Pancreas (tissue), 10 donors: ENCODE measurements around the gene CAMKMT. TPM values are rescaled to one million over a fixed set of nuclear protein-coding genes. Genes with fewer than 3 reads are reported as not detected.

ENCODE experiments used
- ATAC-seq, 4 donors: fragments of 200-7000 bp; cut with Tn5 transposase; one replicate each; pipeline versions ENCODE4 v1.8.0 to v1.9.1; 2020; ENCODE audit warnings: mild to moderate bottlenecking in 4 of 4, moderate library complexity in 4 of 4
- DNase-seq, 6 donors: peaks; one replicate each; pipeline ENCODE4 v3.0.0-alpha.2; 2020
- FAIRE-seq: peaks from 2 replicates; lab custom pipeline; 2012; peaks lifted over from hg19 to GRCh38; lab: Jason Lieb, UNC
- H3K27ac ChIP-seq, 4 donors: fragments of 200-600 bp; sonication (generic); 1 replicate in 3 of 4; 2 replicates in 1 of 4; pipeline versions ENCODE4 v1.5.0 to v1.8.0; 2020
- H3K27me3 ChIP-seq, 4 donors: fragments of 200-600 bp; one replicate each; pipeline ENCODE4 v1.8.0; 2021
- H3K36me3 ChIP-seq, 3 donors: fragments of 200-600 bp; sonication (generic) in 1 of 3; one replicate each; pipeline versions ENCODE4 v1.5.0 to v1.8.0; 2020 to 2021
- H3K4me1 ChIP-seq, 3 donors: fragments of 200-600 bp; one replicate each; pipeline ENCODE4 v1.8.0; 2021
- H3K4me3 ChIP-seq, 4 donors: fragments of 200-600 bp; sonication (generic) in 2 of 4; one replicate each; pipeline versions ENCODE4 v1.5.0 to v1.8.0; 2020 to 2021
- H3K9me3 ChIP-seq, 4 donors: fragments of 200-600 bp; one replicate each; pipeline ENCODE4 v1.8.0; 2021
- CTCF ChIP-seq, 4 donors: fragments of 200-600 bp; sonication (generic) in 3 of 4; IDR thresholded peaks; one replicate each; pipeline versions ENCODE4 v1.5.0 to v1.8.0; 2021; ENCODE audit warnings: antibody characterized with exemption in 4 of 4
- WGBS, 2 donors: extraction: QIAGEN DNeasy Blood & Tissue Kit; methylation state at CpG; one replicate each; pipeline ENCODE4 v1.1.7; 2013; 5-methylcytosine and 5-hydroxymethylcytosine counted together
- intact Hi-C, 3 donors: fragments of 100-400 bp; cut with DNase I; formaldehyde crosslinking; loops; one replicate each; pipeline versions ENCODE4 v1.11.1 to v1.14.2; 2022
- polyA plus RNA-seq, 2 donors: library from polyadenylated mRNA; stranded (reverse); fragments of 200-250 nt; gene quantifications; one replicate each; pipeline ENCODE4 v1.2.3, GENCODE V29; 2013
- total RNA-seq, 6 donors: library from RNA; stranded (reverse); fragmentation: NEBNext Ultra II Directional in 4 of 6; extraction: Animal tissue kit (Norgen Biotek cat#: 25700) in 4 of 6; gene quantifications; one replicate each; pipeline versions ENCODE4 v1.2.1 to v1.2.4, GENCODE V29; 2021 to 2023
- donor health status: healthy with polysubstance abuse.
- donor health status: DM: no; HTN: no; CAD: no; lungs with moderate emphysema.
- donor health status: DM: no; HTN: no; CAD: no.
- donor health status: control.
- donor health status: control.
- donor health status: Bipolar disorder and iron deficiency.
- donor health status: DM: yes; HTN: yes; CAD: no.
- donor health status: DM: no; HTN: no; CAD: no.
- donor health status: DM: no; HTN: no; CAD: no.
- donor health status: DM: yes; HTN: yes; CAD: no.

The CAMKMT gene
- total and polyA plus RNA-seq, 8 donors = 4.6 to 11.9 (median 8.3) TPM

DNA sequence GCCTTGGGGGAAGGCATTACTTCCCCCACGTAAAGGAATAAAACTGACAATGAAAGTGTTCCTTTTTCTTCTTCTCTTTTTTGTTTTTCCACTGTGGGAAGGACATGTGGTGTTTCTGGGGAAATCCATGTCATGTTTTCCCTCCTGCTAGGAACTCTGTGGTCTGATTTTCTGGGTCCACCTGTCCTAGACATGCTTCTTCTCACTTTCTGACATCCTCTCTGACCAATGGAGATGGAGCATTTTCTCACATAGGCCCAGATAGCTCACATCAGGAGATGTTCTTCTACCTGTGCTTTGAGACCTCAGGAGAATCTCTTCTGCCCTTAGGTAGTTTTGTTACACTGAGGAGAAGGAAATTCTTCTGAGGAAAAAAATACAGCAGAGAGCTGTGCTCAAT, 327.8 kb downstream of the CAMKMT start:
- no peaks in the 10 kb centered on the region for H3K36me3 ChIP-seq
- ATAC-seq (no peak), FAIRE-seq (no peak), DNase-seq (no peak)
- intact Hi-C loops = no loop called here
- no peak overlapping the region for H3K27ac ChIP-seq
- 91 to 100% methylated on average over 1 of the region's 1 CpG for WGBS, 2 donors
- H3K9me3 ChIP-seq = no peaks in the 10 kb centered on the region
- no peak for TF ChIP-seq CTCF (IDR thresholded peaks at IDR 0.05)
- no peaks in the 10 kb centered on the region for H3K4me1 ChIP-seq
- H3K27me3 ChIP-seq = no peaks in the 10 kb centered on the region
- no peak overlapping the region for H3K4me3 ChIP-seq

- DNase-seq (no peak), FAIRE-seq (no peak), ATAC-seq (no peak)
- no peaks in the 10 kb centered on the region for H3K9me3 ChIP-seq
- no peak for TF ChIP-seq CTCF (IDR thresholded peaks at IDR 0.05)
- WGBS, 2 donors = 92 to 97% methylated on average over 10 of the region's 10 CpGs
- no peaks in the 10 kb centered on the region for H3K4me1 ChIP-seq
- H3K27ac ChIP-seq = no peak overlapping the region
- no peaks in the 10 kb centered on the region for H3K36me3 ChIP-seq
- no peaks in the 10 kb centered on the region for H3K27me3 ChIP-seq
- intact Hi-C loops = no loop called here
- no peak overlapping the region for H3K4me3 ChIP-seq
Observed at GRCh38 chr2:44691174-44691785, 329.5 kb downstream of the CAMKMT start.

GRCh38 chr2:44692821-44693220, 331.1 kb downstream of the CAMKMT start:
- intact Hi-C loops = no loop called here
- Histone ChIP-seq H3K9me3 (no peaks in the 10 kb centered on the region), H3K27ac (no peak overlapping the region), H3K36me3 (no peaks in the 10 kb centered on the region), H3K27me3 (no peaks in the 10 kb centered on the region), H3K4me3 (no peak overlapping the region), H3K4me1 (no peaks in the 10 kb centered on the region)
- ATAC-seq (no peak), FAIRE-seq (no peak), DNase-seq (no peak)
- WGBS, 2 donors = 94 to 95% methylated on average over 4 of the region's 4 CpGs
- no peak for TF ChIP-seq CTCF (IDR thresholded peaks at IDR 0.05)

- no peak for TF ChIP-seq CTCF (IDR thresholded peaks at IDR 0.05)
- H3K9me3 ChIP-seq = no peaks in the 10 kb centered on the region
- ATAC-seq (no peak), FAIRE-seq (no peak), DNase-seq (no peak)
- no peaks in the 10 kb centered on the region for H3K27me3 ChIP-seq
- no peak overlapping the region for H3K27ac ChIP-seq
- H3K4me1 ChIP-seq = no peaks in the 10 kb centered on the region
- no peak overlapping the region for H3K4me3 ChIP-seq
- 88 to 94% methylated on average over 5 of the region's 5 CpGs for WGBS, 2 donors
- intact Hi-C loops = no loop called here
- no peaks in the 10 kb centered on the region for H3K36me3 ChIP-seq
Observed at GRCh38 chr2:44700824-44701223, 339.1 kb downstream of the CAMKMT start.

DNA sequence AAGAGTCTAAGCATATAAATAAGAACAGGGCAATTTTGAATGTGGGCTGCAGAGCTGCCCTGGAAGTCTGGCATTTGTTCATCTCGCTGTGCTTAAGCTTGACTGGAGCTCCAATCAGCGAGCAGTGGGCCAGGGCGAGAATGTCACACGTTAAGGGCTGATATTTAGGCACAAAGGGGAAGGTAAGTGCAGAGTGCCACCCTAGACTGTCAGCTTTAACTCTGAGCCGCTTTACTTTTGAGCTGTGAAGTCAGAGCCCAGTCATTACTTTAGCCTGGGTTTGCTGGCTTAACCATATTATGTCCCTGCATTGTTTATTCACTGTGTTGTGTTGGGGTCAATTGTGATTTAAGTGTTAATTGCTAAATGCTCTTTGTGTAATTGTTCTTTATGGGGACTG, 343.6 kb downstream of the CAMKMT start:
- FAIRE-seq (no peak), DNase-seq (no peak), ATAC-seq (no peak)
- intact Hi-C loops = no loop called here
- Histone ChIP-seq H3K27me3 (no peaks in the 10 kb centered on the region), H3K4me3 (no peak overlapping the region), H3K27ac (no peak overlapping the region), H3K36me3 (no peaks in the 10 kb centered on the region), H3K4me1 (no peaks in the 10 kb centered on the region), H3K9me3 (no peaks in the 10 kb centered on the region)
- no peak for TF ChIP-seq CTCF (IDR thresholded peaks at IDR 0.05)
- 92 to 93% methylated on average over 5 of the region's 5 CpGs for WGBS, 2 donors
